ENCODE measurements around the gene OGA.
"Not testable (repeated sequence)": the region's sequence is repeated elsewhere in the genome, so short reads cannot be mapped to it uniquely, and the experiment has no call there.

OGA gene

DNA sequence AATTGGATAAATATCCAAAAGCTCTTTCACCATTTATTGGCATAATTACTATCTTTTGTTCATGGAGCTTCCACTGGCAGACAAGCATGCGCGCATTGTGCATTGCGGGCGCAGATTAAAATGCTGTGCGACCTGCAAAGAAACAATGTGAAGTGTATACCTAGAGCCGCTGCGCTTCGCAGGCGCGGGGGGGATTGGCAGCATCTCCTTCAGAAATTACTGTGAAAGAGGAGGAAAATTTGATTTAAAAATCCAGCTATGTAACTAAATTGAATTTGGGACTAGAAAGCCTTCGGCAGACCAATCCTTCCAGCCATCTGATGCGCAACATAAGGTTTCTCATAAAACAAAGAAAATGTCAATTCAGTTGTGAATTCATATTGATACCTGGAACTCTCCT is 24.7 kb downstream of the OGA start:
- no peak for DNase-seq

GRCh38 chr10:101789686-101790085 is 28.6 kb downstream of the OGA start:
- no peak for DNase-seq

DNA sequence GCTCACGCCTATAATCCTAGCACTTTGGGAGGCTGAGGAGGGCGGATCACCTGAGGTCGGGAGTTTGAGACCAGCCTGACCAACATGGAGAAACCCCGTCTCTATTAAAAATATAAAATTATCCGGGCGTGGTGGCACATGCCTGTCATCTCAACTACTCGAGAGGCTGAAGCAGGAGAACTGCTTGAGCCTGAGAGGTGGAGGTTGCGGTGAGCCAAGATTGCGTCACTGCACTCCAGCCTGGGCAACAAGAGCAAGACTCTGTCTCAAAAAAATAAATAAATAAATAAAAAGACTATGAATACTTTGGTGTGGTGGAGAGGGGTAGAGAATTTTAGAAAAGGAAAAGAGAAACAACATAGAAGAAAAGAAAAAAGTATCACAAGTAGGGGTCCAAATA is 29.0 kb downstream of the OGA start:
- not testable (repeated sequence) for DNase-seq

DNA sequence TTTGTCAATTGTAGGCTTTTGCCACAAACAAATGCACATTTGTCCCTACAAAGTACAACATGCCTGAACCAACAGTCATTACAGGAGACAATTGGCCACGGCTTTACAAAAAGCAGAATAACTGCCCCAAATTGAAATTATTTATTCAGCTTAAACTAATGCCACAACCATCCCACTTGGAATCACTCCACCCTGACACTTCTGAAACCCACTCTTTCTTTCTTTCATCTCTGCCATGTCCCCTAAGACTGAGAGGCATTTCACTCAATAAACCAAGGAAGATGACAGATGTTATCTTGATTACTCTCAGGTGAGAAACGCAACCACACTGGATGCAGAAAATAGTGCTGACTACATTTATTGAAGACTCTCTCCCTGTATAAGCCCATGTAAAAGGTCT is 32.4 kb downstream of the OGA start:
- DNase-seq: no peak

- DNase-seq: no peak
Measured at GRCh38 chr10:101784558-101784957, 33.7 kb downstream of the OGA start.

DNA sequence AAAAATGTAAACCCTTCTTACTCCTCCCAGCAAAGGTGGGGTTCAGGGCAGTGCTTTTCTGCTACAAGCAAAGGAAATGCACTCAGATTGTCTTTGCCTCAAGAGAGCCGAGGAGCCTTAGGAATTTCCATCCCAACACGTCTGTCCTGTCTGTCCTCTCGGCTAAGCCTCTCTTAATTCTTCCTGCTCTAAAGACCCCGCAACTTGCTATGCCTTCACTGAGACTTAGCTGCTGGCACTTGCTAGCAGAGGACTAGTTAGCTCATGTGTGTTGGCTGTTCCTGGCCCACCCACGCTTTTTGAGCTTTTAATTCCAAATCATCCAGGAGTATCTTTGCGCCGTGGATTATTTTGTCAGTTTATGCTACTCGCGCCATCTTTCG is 34.5 kb downstream of the OGA start:
- DNase-seq: peak; percentile 53

- peak; percentile 87 for DNase-seq
Measured at GRCh38 chr10:101782811-101783735, 35.2 kb downstream of the OGA start, which contains the start of gene NPM3. TSS of gene NPM3 (minus strand) at chr10:101783446. CDS start at chr10:101783390, 56 bp downstream.

DNA sequence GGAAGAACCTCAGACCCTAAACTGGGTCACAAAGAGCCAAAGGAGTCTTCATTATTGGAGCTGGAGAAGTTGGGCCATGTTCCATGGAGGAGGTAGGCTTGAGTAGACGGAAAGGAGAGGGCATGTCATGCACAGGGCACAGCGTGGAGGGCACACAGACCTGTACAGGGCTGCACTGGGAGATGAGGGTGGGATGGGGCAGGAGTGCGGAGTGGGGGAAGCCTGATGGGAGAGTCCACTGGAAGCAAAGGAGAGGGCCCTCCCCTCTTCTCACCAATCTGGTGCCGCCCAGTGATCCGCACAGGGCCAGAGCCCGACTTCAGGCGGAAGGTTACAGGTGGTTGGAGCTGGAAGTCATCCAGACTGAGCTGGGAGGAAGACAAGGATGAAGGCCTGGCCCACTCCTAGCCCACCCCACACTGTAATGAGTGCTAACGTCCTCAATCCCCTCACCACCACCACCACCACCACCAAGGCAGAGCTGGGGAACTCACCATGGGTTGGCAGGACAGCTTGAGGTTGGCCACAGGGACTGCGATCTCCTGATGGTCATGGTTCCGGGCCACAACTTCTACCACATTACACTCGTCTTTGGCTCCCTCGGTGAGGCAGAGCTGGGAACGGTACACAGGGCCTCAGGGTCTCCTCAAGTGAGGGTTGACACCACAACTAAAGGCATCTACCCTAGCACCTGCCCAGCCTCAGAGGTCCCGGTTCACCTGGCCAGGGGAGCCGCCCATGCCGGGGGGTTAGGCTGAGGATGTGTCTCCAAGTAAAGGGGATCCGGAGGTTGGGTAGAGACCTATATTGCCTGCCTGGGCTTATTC is 36.0 kb downstream of the OGA start:
- peak; percentile 28 for DNase-seq

DNA sequence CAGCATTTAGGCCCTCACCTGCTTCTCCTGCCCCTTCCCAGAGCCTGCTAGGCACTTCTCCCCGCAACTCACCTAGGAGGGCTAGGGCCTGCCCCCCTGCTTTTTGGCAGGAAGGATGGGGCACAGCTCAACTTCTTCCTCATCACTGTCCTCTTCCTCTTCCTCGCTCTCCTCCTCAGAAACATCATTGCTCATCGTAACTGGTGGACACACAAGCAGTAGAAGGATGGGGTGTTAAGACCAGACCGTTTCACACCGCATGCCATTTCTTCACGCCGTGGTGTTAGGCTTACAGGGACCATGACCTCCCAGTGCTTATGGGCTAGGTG is 36.6 kb downstream of the OGA start:
- no peak for DNase-seq

GRCh38 chr10:101780818-101781654 is 37.2 kb downstream of the OGA start:
- peak; percentile 83 for DNase-seq

DNA sequence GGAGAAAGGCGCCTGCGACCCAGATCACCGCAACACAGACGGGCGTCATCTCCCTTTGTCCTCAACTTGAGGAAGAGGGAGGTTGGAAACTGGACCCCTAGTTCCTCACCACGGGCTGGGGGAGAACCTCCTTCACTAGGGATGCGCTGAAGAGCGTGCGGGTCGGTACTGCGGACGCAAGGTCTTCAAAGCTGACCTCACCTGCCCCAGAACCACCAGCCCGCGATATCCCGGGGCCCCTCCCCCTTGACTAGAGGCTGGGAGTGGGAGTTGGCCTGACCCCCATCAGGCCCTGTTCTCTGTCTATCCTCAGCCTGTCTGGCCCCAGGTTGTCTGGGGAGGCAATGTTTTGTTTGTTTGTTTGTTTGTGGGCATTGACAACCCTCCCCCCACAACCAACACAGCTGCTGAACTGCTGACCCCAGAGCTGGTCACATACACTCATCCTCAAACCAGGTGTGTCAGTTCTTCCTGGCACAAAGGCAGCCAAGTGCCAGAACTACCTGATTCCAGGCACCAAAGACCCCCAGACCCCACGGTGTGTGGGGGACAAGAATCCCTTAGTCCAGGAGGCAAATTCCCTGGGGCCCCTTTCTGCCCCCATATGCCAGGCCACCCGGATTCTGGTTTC is 37.9 kb downstream of the OGA start:
- DNase-seq: peak; percentile 61

DNA sequence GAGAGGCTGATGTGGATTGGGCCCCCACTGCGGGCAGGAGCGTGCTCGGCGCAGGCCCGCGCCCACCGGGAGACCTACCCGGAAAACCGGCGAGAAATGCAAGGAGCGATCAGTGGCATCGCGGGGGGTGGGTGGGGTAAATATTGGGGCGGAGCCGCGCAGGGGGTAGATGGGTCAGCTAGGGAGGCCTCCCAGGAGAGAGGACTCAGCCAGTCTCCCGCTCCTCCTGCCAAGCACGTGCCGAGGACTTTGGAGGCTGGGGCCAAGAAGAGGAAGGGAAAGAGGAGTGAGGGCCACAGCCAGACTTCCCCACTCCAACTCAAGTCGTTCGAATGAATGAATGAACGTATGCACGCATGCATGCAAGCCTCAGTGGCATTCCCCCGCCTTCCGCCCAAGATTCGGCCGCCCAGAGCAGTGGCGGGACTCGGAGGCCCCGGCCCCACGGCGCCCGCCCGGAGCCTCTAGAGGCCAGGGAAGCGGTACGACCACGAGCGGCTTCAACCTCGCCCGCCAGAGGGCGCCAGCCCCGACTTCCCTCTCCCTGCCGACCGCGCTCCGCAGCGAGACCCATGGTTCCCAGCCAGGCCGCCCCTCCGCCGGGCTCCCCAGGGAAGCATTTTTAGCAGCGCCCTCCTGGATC is 38.6 kb downstream of the OGA start:
- peak; percentile 91 for DNase-seq

DNA sequence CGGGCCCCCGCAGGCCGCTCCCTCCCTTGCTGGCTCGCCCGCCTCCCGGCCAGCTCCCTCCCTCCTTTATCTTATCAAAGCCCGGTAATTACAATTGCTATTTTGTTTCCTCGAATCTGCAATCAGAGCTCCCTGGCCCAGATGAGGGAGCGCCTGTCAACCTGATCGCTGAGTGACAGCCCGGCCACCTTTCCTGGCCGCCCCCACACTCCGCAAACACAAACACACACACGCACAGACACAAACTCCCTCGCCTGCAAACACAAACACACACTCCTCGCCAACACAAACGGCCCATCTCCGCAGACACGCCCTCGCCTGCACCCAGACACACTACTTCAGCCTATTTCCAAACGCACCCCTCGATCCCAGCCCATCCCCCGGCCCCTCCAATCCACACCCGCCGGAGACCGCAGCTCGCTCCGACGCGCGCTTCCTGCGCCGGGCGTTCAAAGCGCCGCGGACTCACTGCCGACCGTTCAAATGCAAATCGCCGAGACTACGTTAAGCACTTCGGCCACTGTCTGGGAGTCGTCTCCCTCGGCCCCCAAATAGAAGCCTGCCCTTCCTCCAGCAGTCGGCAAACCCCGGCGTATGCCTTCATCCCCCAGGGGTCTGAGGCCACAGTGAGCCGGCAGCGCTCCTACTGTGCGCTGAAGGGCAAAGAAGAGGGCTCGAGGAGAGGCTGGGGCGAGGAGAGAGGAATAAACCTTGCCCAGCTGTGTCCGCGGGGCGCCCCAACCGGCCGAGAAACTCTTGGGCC is 39.3 kb downstream of the OGA start:
- peak; percentile 85 for DNase-seq

DNA sequence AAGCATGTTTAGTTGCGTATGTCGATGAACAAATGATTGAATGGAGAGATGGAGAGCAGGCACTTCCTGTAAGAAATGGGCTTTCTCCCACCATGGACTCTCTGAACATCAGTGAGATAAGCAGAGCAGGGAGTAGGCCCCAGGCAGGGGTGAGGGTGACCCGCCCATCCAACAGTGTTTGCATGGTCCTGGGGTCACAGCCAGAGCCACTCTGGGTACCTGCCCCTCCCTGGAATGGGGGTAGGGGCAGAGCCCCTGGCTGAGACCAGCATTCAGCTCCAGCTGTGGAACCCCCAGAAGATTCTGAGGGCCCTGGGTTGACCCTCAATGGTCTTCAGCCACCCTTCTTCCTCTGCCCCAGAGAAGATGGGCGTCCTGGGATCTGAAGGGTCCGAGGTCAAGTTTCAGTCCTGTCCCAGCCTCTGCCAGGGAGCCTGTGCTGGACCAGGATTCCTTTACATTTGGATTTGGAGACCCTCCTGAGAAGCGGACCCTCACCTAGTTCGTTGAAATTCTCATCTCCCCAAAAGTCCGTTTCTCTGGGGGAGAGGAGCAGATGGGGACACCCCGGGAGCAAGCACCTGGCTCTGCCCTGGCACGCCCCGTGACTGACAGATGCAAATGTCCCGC is 40.0 kb downstream of the OGA start:
- no peak for DNase-seq

GRCh38 chr10:101777619-101778145 is 40.6 kb downstream of the OGA start:
- peak; percentile 78 for DNase-seq

GRCh38 chr10:101776161-101776817 is 42.0 kb downstream of the OGA start:
- no peak for DNase-seq

GRCh38 chr10:101775273-101776160 is 42.7 kb downstream of the OGA start, which contains the start of gene FGF8:
TSS of gene FGF8 (minus strand) at chr10:101776114. CDS start at chr10:101775900, 214 bp downstream.
- peak; percentile 43 for DNase-seq

- DNase-seq: no peak
Measured at GRCh38 chr10:101774589-101775272, 43.5 kb downstream of the OGA start.

All from DMS53 (cell line).